IMR-90 (cell line): ENCODE measurements around the gene CEMIP2. TPM values are rescaled to one million over a fixed set of nuclear protein-coding genes. Genes with fewer than 3 reads are reported as not detected.

Source experiments
- ATAC-seq: fragments of 200-7000 bp; cut with Tn5 transposase; 2 replicates; pipeline ENCODE4 v1.9.1; 2020; ENCODE audit warnings: low read depth, mild to moderate bottlenecking, moderate library complexity
- BruUV-seq: library from RNA; stranded (reverse); fragments of 400-500 nt; replicated peaks from 2 replicates; lab custom pipeline; 2021; lab: Mats Ljungman, UMichigan
- CTCF ChIA-PET: fragments of 300-600 bp; formaldehyde crosslinking; extraction: SDS; loops from one replicate; lab custom pipeline; 2021; ENCODE audit warnings: antibody characterized with exemption; lab: Yijun Ruan, JAX
- POLR2A ChIA-PET: fragments of 300-600 bp; sonication (Branson Sonifier 250); formaldehyde crosslinking; loops from one replicate; lab custom pipeline; 2022; ENCODE audit warnings: antibody characterized with exemption; ENCODE audit not compliant: unreplicated experiment; lab: Charles Lee
- DNase-seq: peaks from one replicate; pipeline ENCODE4 v3.0.0; 2013
- H2AFZ ChIP-seq: replicated peaks from 2 replicates; pipeline ENCODE3; 2013; ENCODE audit warnings: low read length, mild to moderate bottlenecking; ENCODE audit not compliant: poor library complexity
- H2AK5ac ChIP-seq: 2 replicates; pipeline ENCODE4 v1.6.1; 2013; ENCODE audit warnings: low read depth, low read length, inconsistent platforms
- H2AK9ac ChIP-seq: replicated peaks from 2 replicates; pipeline ENCODE3; 2013; ENCODE audit warnings: mild to moderate bottlenecking, low read depth, low read length, moderate library complexity; ENCODE audit not compliant: poor library complexity
- H2BK120ac ChIP-seq: 2 replicates; pipeline ENCODE4 v1.6.1; 2013; ENCODE audit warnings: low read depth, low read length, inconsistent platforms
- H2BK15ac ChIP-seq: 3 replicates; pipeline ENCODE4 v1.6.1; 2013; ENCODE audit warnings: low read depth, low read length, inconsistent platforms
- H2BK20ac ChIP-seq: 2 replicates; pipeline ENCODE4 v1.6.1; 2013; ENCODE audit warnings: low read depth, mild to moderate bottlenecking, inconsistent platforms, low read length, moderate library complexity
- H2BK5ac ChIP-seq: 2 replicates; pipeline ENCODE4 v1.6.1; 2013; ENCODE audit warnings: mild to moderate bottlenecking, low read depth, low read length, inconsistent platforms; ENCODE audit not compliant: poor library complexity, severe bottlenecking
- H3K14ac ChIP-seq: replicated peaks from 2 replicates; pipeline ENCODE4 v1.6.1; 2013; ENCODE audit warnings: low read depth, low read length, inconsistent platforms
- H3K18ac ChIP-seq: 2 replicates; pipeline ENCODE4 v1.6.1; 2013; ENCODE audit warnings: low read depth, low read length, control low read depth
- H3K23ac ChIP-seq: 2 replicates; pipeline ENCODE4 v1.6.1; 2013; ENCODE audit warnings: low read depth, low read length, inconsistent platforms
- H3K27ac ChIP-seq: 2 replicates; pipeline ENCODE4 v1.5.1; 2013; ENCODE audit warnings: mild to moderate bottlenecking, control low read depth, low read length; ENCODE audit not compliant: insufficient read depth
- H3K27me3 ChIP-seq: 2 replicates; pipeline ENCODE4 v1.6.1; 2013; ENCODE audit warnings: low read length; ENCODE audit not compliant: control insufficient read depth, insufficient read depth
- H3K36me3 ChIP-seq: 2 replicates; pipeline ENCODE4 v1.6.1; 2013; ENCODE audit warnings: low read length, mixed read lengths; ENCODE audit not compliant: control insufficient read depth, insufficient read depth
- H3K4ac ChIP-seq: 2 replicates; pipeline ENCODE4 v1.6.1; 2013; ENCODE audit warnings: low read depth, low read length, inconsistent platforms
- H3K4me1 ChIP-seq: 2 replicates; pipeline ENCODE4 v1.6.1; 2013; ENCODE audit warnings: low read length, mixed read lengths; ENCODE audit not compliant: control insufficient read depth, insufficient read depth
- H3K4me2 ChIP-seq: 2 replicates; pipeline ENCODE4 v1.6.1; 2013; ENCODE audit warnings: low read depth, mild to moderate bottlenecking, control low read depth, low read length, moderate library complexity
- H3K4me3 ChIP-seq: 2 replicates; pipeline ENCODE4 v1.5.1; 2013; ENCODE audit warnings: low read depth, mild to moderate bottlenecking, control low read depth, low read length, moderate library complexity; ENCODE audit not compliant: insufficient read depth
- H3K56ac ChIP-seq: 2 replicates; pipeline ENCODE4 v1.6.1; 2013; ENCODE audit warnings: low read length, inconsistent platforms; ENCODE audit not compliant: insufficient read depth; ENCODE audit errors: extremely low read depth
- H3K79me1 ChIP-seq, 2 experiments: 2 replicates each; pipeline ENCODE4 v1.6.1; 2013; ENCODE audit warnings: low read length in 2 of 2, inconsistent platforms in 1 of 2, low read depth in 1 of 2
- H3K9ac ChIP-seq: 2 replicates; pipeline ENCODE4 v1.6.1; 2013; ENCODE audit warnings: low read depth, low read length, control low read depth
- H3K9me1 ChIP-seq: 2 replicates; pipeline ENCODE4 v1.6.1; 2013; ENCODE audit warnings: low read length, inconsistent platforms; ENCODE audit not compliant: insufficient read depth
- H3K9me3 ChIP-seq: 2 replicates; pipeline ENCODE4 v1.6.1; 2013; ENCODE audit warnings: low read length; ENCODE audit not compliant: control insufficient read depth, insufficient read depth
- H4K20me1 ChIP-seq: 2 replicates; pipeline ENCODE4 v1.6.1; 2013; ENCODE audit warnings: low read length, inconsistent platforms; ENCODE audit not compliant: insufficient read depth
- H4K5ac ChIP-seq: 2 replicates; pipeline ENCODE4 v1.6.1; 2013; ENCODE audit warnings: mild to moderate bottlenecking, low read depth, low read length, control low read depth
- H4K8ac ChIP-seq, 2 experiments: 2 replicates each; pipeline ENCODE4 v1.6.1; 2013; ENCODE audit warnings: low read depth in 2 of 2, low read length in 2 of 2, control low read depth in 1 of 2, inconsistent platforms in 1 of 2
- H4K91ac ChIP-seq: 2 replicates; pipeline ENCODE4 v1.6.1; 2013; ENCODE audit warnings: low read depth, low read length, inconsistent platforms; ENCODE audit not compliant: insufficient read depth
- CEBPB ChIP-seq: IDR thresholded peaks from 2 replicates; pipeline ENCODE4 v1.6.1; 2012; ENCODE audit warnings: low read depth, low read length, improper control_type of control experiment
- MAZ ChIP-seq: IDR thresholded peaks from 2 replicates; pipeline ENCODE4 v1.6.1; 2012; ENCODE audit warnings: low read depth, mild to moderate bottlenecking, low read length, improper control_type of control experiment, moderate library complexity, borderline replicate concordance
- MXI1 ChIP-seq: IDR thresholded peaks from 2 replicates; pipeline ENCODE4 v1.6.1; 2012; ENCODE audit warnings: low read depth, mild to moderate bottlenecking, low read length, moderate library complexity, borderline replicate concordance
- NFE2L2 ChIP-seq: fragments of 150-350 bp; IDR thresholded peaks from 2 replicates; pipeline ENCODE4 v1.6.1; 2016; ENCODE audit warnings: low read depth, mild to moderate bottlenecking, low read length
- RAD21 ChIP-seq: IDR thresholded peaks from 2 replicates; pipeline ENCODE4 v1.6.1; 2012; ENCODE audit warnings: low read length, improper control_type of control experiment
- RCOR1 ChIP-seq: IDR thresholded peaks from 2 replicates; pipeline ENCODE4 v1.6.1; 2012; ENCODE audit warnings: mild to moderate bottlenecking, low read length, improper control_type of control experiment; ENCODE audit not compliant: insufficient replicate concordance
- WGBS, 2 experiments: methylation state at CpG; one replicate each; pipeline versions ENCODE4 v1.1.5 to v1.1.7; 2013; ENCODE audit warnings: missing lambda C conversion rate in 2 of 2; ENCODE audit not compliant: insufficient read length in 1 of 2; ENCODE audit errors: extremely low coverage in 2 of 2; 5-methylcytosine and 5-hydroxymethylcytosine counted together
- dilution Hi-C: fragments of 300-500 bp; cut with HindIII; formaldehyde crosslinking; loops from one replicate; pipeline ENCODE4 v1.14.3; 2018; ENCODE audit warnings: low sequenced_read_pairs; ENCODE audit not compliant: unreplicated experiment
- in situ Hi-C: fragments of 300-500 bp; cut with MboI; formaldehyde crosslinking; loops from 3 replicates; pipeline ENCODE4 v1.14.3; 2019; ENCODE audit warnings: low sequenced_read_pairs, inconsistent platforms, mixed read lengths
- intact Hi-C: fragments of 100-400 bp; cut with micrococcal nuclease; formaldehyde crosslinking; loops from 2 replicates; pipeline ENCODE4 v1.10.0; 2022
- polyA plus RNA-seq, 3 experiments: library from polyadenylated mRNA; depleted of rRNA; stranded (reverse); fragments of >200 nt; gene quantifications; 2 replicates each; pipeline ENCODE4 v1.2.3, GENCODE V29; 2012; ENCODE audit warnings: low replicate concordance in 1 of 3
- total RNA-seq: library from RNA; depleted of rRNA; stranded (reverse); fragments of >200 nt; gene quantifications from 2 replicates; pipeline ENCODE4 v1.2.3, GENCODE V29; 2012

The CEMIP2 gene
- total and polyA plus RNA-seq, 2 of the 4 experiments (the other 2 are of a cell fraction), result 65.2 to 67.4 TPM

DNA sequence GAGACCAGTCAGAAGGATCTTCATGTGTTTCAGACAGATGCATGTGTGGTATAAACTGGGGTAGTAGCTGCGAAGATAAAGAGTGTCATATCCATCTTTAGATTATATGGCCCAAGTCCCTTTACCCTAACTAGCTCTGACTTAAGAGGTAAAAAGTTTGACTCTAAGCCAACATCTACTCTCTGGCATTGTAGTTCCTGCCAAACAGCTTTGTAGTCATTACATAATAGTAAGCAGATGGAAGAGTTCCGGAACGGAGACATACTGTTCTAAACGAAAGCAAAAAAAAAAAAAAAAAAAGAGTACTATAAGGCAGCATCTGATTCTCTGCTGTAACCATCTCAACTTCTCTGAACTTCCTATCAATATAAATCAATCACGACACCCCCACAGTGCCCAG, 48.8 kb downstream of the CEMIP2 start:
- Histone ChIP-seq H4K20me1 (no peaks in the 10 kb centered on the region; the same call in 1 of the 2 replicates), H3K23ac (no peak overlapping the region), H2BK20ac (no peak overlapping the region), H3K4me3 (no peak overlapping the region), H3K79me1 (peaks cover 9 to 20% of the 10 kb centered on the region in 2 experiments), H3K9me1 (peaks cover 7% of the 10 kb centered on the region), H3K4me2 (no peak overlapping the region), H3K4me1 (peaks cover 6% of the 10 kb centered on the region; the same call in 1 of the 2 replicates), H2BK120ac (no peak overlapping the region), H3K9ac (no peak overlapping the region), H2BK5ac (no peak overlapping the region), H2AK9ac (no peak overlapping the region), H4K91ac (no peak overlapping the region), H3K9me3 (no peaks in the 10 kb centered on the region), H3K36me3 (peaks cover 15% of the 10 kb centered on the region), H3K56ac (no peak overlapping the region), H2BK15ac (no peak overlapping the region), H4K8ac (no peak overlapping the region), H2AK5ac (no peak overlapping the region), H3K14ac (no peak overlapping the region), H4K5ac (no peak overlapping the region), H3K4ac (no peak overlapping the region), H3K18ac (no peak overlapping the region), H3K27me3 (no peaks in the 10 kb centered on the region), H3K27ac (no peak overlapping the region), H2AFZ (no peak overlapping the region)
- BruUV-seq, result no TSS peak
- ChIA-PET CTCF (interaction anchor here (1.0 to 1.2 kb wide), 2 partner anchors 23 to 93 kb away, joined by 3 read pairs; no protein-coding TSS in a partner anchor), POLR2A (no interaction called here)
- dilution Hi-C loops, result no loop called here
- intact Hi-C loops, result no loop called here
- in situ Hi-C loops, result no loop called here
- ATAC-seq (no peak), DNase-seq (peak; percentile 11)
- TF ChIP-seq MXI1, result no peak
- no peak for TF ChIP-seq MAZ
- TF ChIP-seq NFE2L2, result no peak
- TF ChIP-seq RAD21, result no peak
- TF ChIP-seq CEBPB, result no peak
- TF ChIP-seq RCOR1, result no peak
- WGBS, 2 experiments, result no CpG with 5 or more reads among the region's 5 CpGs
